CD8-positive, alpha-beta memory T cell (primary cell): ENCODE data around the gene ASTN2. TPM values are rescaled to one million over a fixed set of nuclear protein-coding genes. Genes with fewer than 3 reads are reported as not detected.

Source experiments
- CTCF ChIA-PET: fragments of 350-600 bp; sonication (Branson Sonifier 250); formaldehyde crosslinking; loops from one replicate; lab custom pipeline; 2021; ENCODE audit warnings: antibody characterized with exemption; lab: Charles Lee
- POLR2A ChIA-PET: fragments of 350-600 bp; sonication (Branson Sonifier 250); formaldehyde crosslinking; loops from one replicate; lab custom pipeline; 2021; ENCODE audit warnings: antibody characterized with exemption; lab: Charles Lee
- DNase-seq, 5 donors: peaks; one replicate each; pipeline versions ENCODE4 v3.0.0 to v3.0.0-alpha.2; 2020 to 2022; ENCODE audit warnings: mixed read lengths in 1 of 5
- H3K27ac ChIP-seq: one replicate; pipeline ENCODE4 v1.7.0; 2013; ENCODE audit warnings: low read depth, mild to moderate bottlenecking, low read length, moderate library complexity
- H3K27me3 ChIP-seq: 2 replicates; pipeline ENCODE4 v1.7.0; 2013; ENCODE audit warnings: low read length, mild to moderate bottlenecking; ENCODE audit not compliant: insufficient read depth, poor library complexity, severe bottlenecking
- H3K36me3 ChIP-seq: 2 replicates; pipeline ENCODE4 v1.7.0; 2013; ENCODE audit warnings: mild to moderate bottlenecking, low read length, moderate library complexity; ENCODE audit not compliant: insufficient read depth
- H3K4me1 ChIP-seq: 2 replicates; pipeline ENCODE4 v1.7.0; 2013; ENCODE audit warnings: mild to moderate bottlenecking, low read length, moderate library complexity; ENCODE audit not compliant: insufficient read depth
- H3K4me3 ChIP-seq: 2 replicates; pipeline ENCODE4 v1.7.0; 2013; ENCODE audit warnings: mild to moderate bottlenecking, low read length
- H3K9me3 ChIP-seq: 2 replicates; pipeline ENCODE4 v1.7.0; 2013; ENCODE audit warnings: mild to moderate bottlenecking, low read length
- H3K27ac Mint-ChIP-seq, 8 donors: one replicate each; pipeline ENCODE4 v1.8.0; 2020 to 2021; ENCODE audit warnings: mixed read lengths in 8 of 8, mild to moderate bottlenecking in 6 of 8, inconsistent platforms in 3 of 8, moderate library complexity in 3 of 8
- H3K27me3 Mint-ChIP-seq, 2 donors: one replicate each; pipeline ENCODE4 v1.8.0; 2020 to 2021; ENCODE audit warnings: mixed read lengths in 2 of 2, mild to moderate bottlenecking in 1 of 2, moderate library complexity in 1 of 2
- H3K36me3 Mint-ChIP-seq, 3 donors: one replicate each; pipeline ENCODE4 v1.8.0; 2020 to 2021; ENCODE audit warnings: mixed read lengths in 3 of 3, inconsistent platforms in 1 of 3, mild to moderate bottlenecking in 1 of 3
- H3K4me1 Mint-ChIP-seq, 3 donors: one replicate each; pipeline ENCODE4 v1.8.0; 2020 to 2021; ENCODE audit warnings: mixed read lengths in 3 of 3, inconsistent platforms in 1 of 3, mild to moderate bottlenecking in 1 of 3
- H3K4me3 Mint-ChIP-seq, 7 donors: one replicate each; pipeline ENCODE4 v1.8.0; 2020 to 2021; ENCODE audit warnings: mixed read lengths in 7 of 7, mild to moderate bottlenecking in 6 of 7, moderate library complexity in 4 of 7, inconsistent platforms in 2 of 7
- H3K9me3 Mint-ChIP-seq, 5 donors: one replicate each; pipeline ENCODE4 v1.8.0; 2020 to 2022; ENCODE audit warnings: mixed read lengths in 5 of 5, mild to moderate bottlenecking in 3 of 5, moderate library complexity in 2 of 5, inconsistent platforms in 1 of 5
- polyA plus RNA-seq: library from polyadenylated mRNA; unstranded; fragments of 300-500 nt; fragmentation: Illumina TruSeq; gene quantifications from one replicate; pipeline ENCODE4 v1.2.3, GENCODE V29; 2021
- total RNA-seq, 2 experiments: library from RNA; stranded (reverse); gene quantifications; one replicate each; pipeline ENCODE4 v1.2.3, GENCODE V29; 2021

ASTN2 gene
- total and polyA plus RNA-seq, 3 experiments from 2014 or later, result 4.1 to 4.8 (median 4.2) TPM

DNA sequence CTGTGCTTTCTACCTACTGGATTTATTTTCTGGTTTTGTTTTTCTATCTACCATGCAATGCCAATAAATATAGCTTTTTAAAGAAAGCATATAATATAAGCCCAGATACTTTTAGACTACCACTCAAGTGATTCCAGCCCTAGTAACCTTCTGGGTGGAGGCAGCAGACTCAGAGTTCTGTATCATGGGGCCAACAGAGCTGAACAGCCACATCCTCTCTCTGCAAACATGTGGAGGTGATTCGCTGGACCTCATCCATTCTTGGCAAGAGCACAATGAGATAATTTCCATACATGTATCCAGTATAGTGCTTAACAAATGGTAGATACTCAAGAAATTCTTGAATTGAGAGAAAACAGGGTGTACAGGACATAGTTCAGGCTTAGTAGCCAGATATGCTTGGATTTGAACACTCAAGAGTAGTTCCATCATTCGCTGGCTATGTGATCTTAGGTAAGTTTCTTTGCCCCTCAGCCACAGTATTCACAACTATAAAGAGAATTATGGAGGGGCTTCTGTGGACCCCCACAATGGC is 124.5 kb downstream of the ASTN2 start:
- Mint-ChIP-seq H3K4me3 (no peak overlapping the region), H3K27ac (no peak overlapping the region), H3K27me3 (no peaks in the 10 kb centered on the region), H3K9me3 (peaks cover 0 to 4% (median 2%) of the 10 kb centered on the region in 5 donors), H3K36me3 (no peaks in the 10 kb centered on the region), H3K4me1 (no peaks in the 10 kb centered on the region)
- Histone ChIP-seq H3K9me3 (no peaks in the 10 kb centered on the region), H3K27me3 (no peaks in the 10 kb centered on the region), H3K27ac (no peak overlapping the region), H3K4me3 (no peak overlapping the region), H3K36me3 (no peaks in the 10 kb centered on the region), H3K4me1 (no peaks in the 10 kb centered on the region)
- ChIA-PET POLR2A (no interaction called here), CTCF (no interaction called here)
- DNase-seq, result no peak

GRCh38 chr9:117286245-117286644 is 128.6 kb downstream of the ASTN2 start:
- Mint-ChIP-seq H3K4me3 (no peak overlapping the region), H3K36me3 (no peaks in the 10 kb centered on the region), H3K4me1 (no peaks in the 10 kb centered on the region), H3K9me3 (peaks cover 0 to 7% (median 4%) of the 10 kb centered on the region in 5 donors), H3K27ac (no peak overlapping the region), H3K27me3 (no peaks in the 10 kb centered on the region)
- no peak overlapping the region for H3K4me3 ChIP-seq
- H3K4me1 ChIP-seq, result no peaks in the 10 kb centered on the region
- no peak for DNase-seq
- no peak overlapping the region for H3K27ac ChIP-seq
- POLR2A ChIA-PET, result no interaction called here
- H3K27me3 ChIP-seq, result no peaks in the 10 kb centered on the region
- H3K36me3 ChIP-seq, result no peaks in the 10 kb centered on the region
- CTCF ChIA-PET, result no interaction called here
- H3K9me3 ChIP-seq, result no peaks in the 10 kb centered on the region

DNA sequence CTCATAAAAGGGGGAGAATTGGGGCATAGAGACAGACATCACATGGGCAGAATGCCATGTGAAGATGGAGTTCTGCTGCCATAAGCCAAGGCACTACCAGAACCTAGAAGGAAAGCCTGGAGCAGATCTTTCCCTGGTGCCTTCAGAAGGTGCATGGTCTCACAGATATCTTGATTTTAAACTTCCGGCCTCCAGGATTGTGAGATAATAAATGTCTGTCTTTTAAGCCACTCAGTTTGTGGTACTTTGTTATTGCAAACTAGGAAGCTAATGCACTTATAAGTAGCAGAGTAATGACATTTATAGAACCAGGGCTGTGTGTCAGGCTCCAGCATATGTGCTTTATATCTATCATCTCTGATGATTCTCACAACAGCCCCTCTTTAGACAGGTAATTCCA is 130.4 kb downstream of the ASTN2 start:
- no peak overlapping the region for H3K4me3 Mint-ChIP-seq
- H3K36me3 ChIP-seq, result no peaks in the 10 kb centered on the region
- no peaks in the 10 kb centered on the region for H3K27me3 Mint-ChIP-seq
- H3K4me1 Mint-ChIP-seq, result no peaks in the 10 kb centered on the region
- no peak overlapping the region for H3K27ac Mint-ChIP-seq
- peaks cover 0 to 7% (median 2%) of the 10 kb centered on the region in 5 donors for H3K9me3 Mint-ChIP-seq
- DNase-seq, result no peak
- no peaks in the 10 kb centered on the region for H3K9me3 ChIP-seq
- no peaks in the 10 kb centered on the region for H3K27me3 ChIP-seq
- ChIA-PET CTCF (no interaction called here), POLR2A (no interaction called here)
- H3K27ac ChIP-seq, result no peak overlapping the region
- H3K4me3 ChIP-seq, result no peak overlapping the region
- no peaks in the 10 kb centered on the region for H3K36me3 Mint-ChIP-seq
- H3K4me1 ChIP-seq, result no peaks in the 10 kb centered on the region

GRCh38 chr9:117282541-117282940 is 132.3 kb downstream of the ASTN2 start:
- H3K4me1 Mint-ChIP-seq, result no peaks in the 10 kb centered on the region
- Histone ChIP-seq H3K27me3 (no peaks in the 10 kb centered on the region), H3K36me3 (no peaks in the 10 kb centered on the region), H3K4me3 (no peak overlapping the region), H3K9me3 (no peaks in the 10 kb centered on the region), H3K4me1 (no peaks in the 10 kb centered on the region), H3K27ac (no peak overlapping the region)
- H3K9me3 Mint-ChIP-seq, result peaks cover 0 to 7% (median 2%) of the 10 kb centered on the region in 5 donors
- no peaks in the 10 kb centered on the region for H3K36me3 Mint-ChIP-seq
- no peaks in the 10 kb centered on the region for H3K27me3 Mint-ChIP-seq
- ChIA-PET POLR2A (no interaction called here), CTCF (no interaction called here)
- H3K4me3 Mint-ChIP-seq, result no peak overlapping the region
- no peak overlapping the region for H3K27ac Mint-ChIP-seq
- DNase-seq, result no peak

- Histone ChIP-seq H3K9me3 (no peaks in the 10 kb centered on the region), H3K4me1 (no peaks in the 10 kb centered on the region), H3K27me3 (no peaks in the 10 kb centered on the region), H3K36me3 (no peaks in the 10 kb centered on the region), H3K27ac (no peak overlapping the region), H3K4me3 (no peak overlapping the region)
- Mint-ChIP-seq H3K4me3 (no peak overlapping the region), H3K27me3 (no peaks in the 10 kb centered on the region), H3K4me1 (no peaks in the 10 kb centered on the region), H3K36me3 (no peaks in the 10 kb centered on the region), H3K9me3 (peaks cover 0 to 7% (median 0%) of the 10 kb centered on the region in 5 donors), H3K27ac (no peak overlapping the region)
- CTCF ChIA-PET, result no interaction called here
- no peak for DNase-seq
- POLR2A ChIA-PET, result no interaction called here
Measured at GRCh38 chr9:117278471-117279035, 136.3 kb downstream of the ASTN2 start.

- Mint-ChIP-seq H3K27ac (no peak overlapping the region), H3K4me1 (no peaks in the 10 kb centered on the region), H3K27me3 (no peaks in the 10 kb centered on the region), H3K9me3 (peaks cover 0 to 9% (median 0%) of the 10 kb centered on the region in 5 donors), H3K36me3 (no peaks in the 10 kb centered on the region), H3K4me3 (no peak overlapping the region)
- no peaks in the 10 kb centered on the region for H3K4me1 ChIP-seq
- H3K27ac ChIP-seq, result no peak overlapping the region
- DNase-seq, result no peak
- H3K9me3 ChIP-seq, result no peaks in the 10 kb centered on the region
- no peaks in the 10 kb centered on the region for H3K36me3 ChIP-seq
- no peak overlapping the region for H3K4me3 ChIP-seq
- no peaks in the 10 kb centered on the region for H3K27me3 ChIP-seq
- POLR2A ChIA-PET, result no interaction called here
- CTCF ChIA-PET, result no interaction called here
Measured at GRCh38 chr9:117278020-117278419, 136.8 kb downstream of the ASTN2 start.

DNA sequence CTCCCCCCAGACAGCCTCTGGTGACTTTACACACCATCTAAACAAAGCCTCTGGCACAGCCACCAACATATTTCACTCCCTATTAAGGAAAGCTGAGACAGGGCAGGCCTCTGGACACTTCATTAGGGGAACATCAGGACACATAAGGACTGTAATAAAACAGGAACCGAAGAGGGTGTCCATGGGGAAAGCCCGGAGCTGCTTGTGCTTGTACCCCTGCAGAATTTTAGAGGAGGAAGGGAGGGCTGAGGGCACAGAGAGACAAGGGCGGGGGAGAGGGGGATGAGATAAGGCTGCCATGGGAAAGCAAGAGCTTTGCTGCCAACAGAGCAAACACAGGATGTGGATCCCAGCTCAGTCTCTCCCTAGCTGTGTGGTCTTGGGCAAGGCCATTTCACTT is 138.4 kb downstream of the ASTN2 start:
- POLR2A ChIA-PET, result no interaction called here

GRCh38 chr9:117273612-117274011 is 141.2 kb downstream of the ASTN2 start:
- ChIA-PET POLR2A (no interaction called here), CTCF (no interaction called here)
- no peak overlapping the region for H3K4me3 Mint-ChIP-seq
- H3K4me3 ChIP-seq, result no peak overlapping the region
- H3K27ac ChIP-seq, result no peak overlapping the region
- no peaks in the 10 kb centered on the region for H3K4me1 ChIP-seq
- DNase-seq, result no peak
- no peaks in the 10 kb centered on the region for H3K4me1 Mint-ChIP-seq
- H3K27me3 Mint-ChIP-seq, result no peaks in the 10 kb centered on the region
- H3K36me3 Mint-ChIP-seq, result no peaks in the 10 kb centered on the region
- H3K27me3 ChIP-seq, result no peaks in the 10 kb centered on the region
- H3K27ac Mint-ChIP-seq, result no peak overlapping the region
- no peaks in the 10 kb centered on the region for H3K9me3 ChIP-seq
- H3K9me3 Mint-ChIP-seq, result peaks cover 0 to 6% (median 2%) of the 10 kb centered on the region in 5 donors
- H3K36me3 ChIP-seq, result no peaks in the 10 kb centered on the region

More for the DNA sequence above, 138.4 kb downstream of the ASTN2 start:
- Mint-ChIP-seq H3K4me3 (no peak overlapping the region), H3K27ac (no peak overlapping the region), H3K27me3 (no peaks in the 10 kb centered on the region), H3K36me3 (no peaks in the 10 kb centered on the region), H3K9me3 (peaks cover 0 to 5% (median 2%) of the 10 kb centered on the region in 5 donors), H3K4me1 (no peaks in the 10 kb centered on the region)
- CTCF ChIA-PET, result no interaction called here
- DNase-seq, result no peak
- Histone ChIP-seq H3K9me3 (no peaks in the 10 kb centered on the region), H3K27ac (no peak overlapping the region), H3K4me3 (no peak overlapping the region), H3K27me3 (no peaks in the 10 kb centered on the region), H3K4me1 (no peaks in the 10 kb centered on the region), H3K36me3 (no peaks in the 10 kb centered on the region)
